ENCODE results near the gene GIPC3. TPM values are rescaled to one million over a fixed set of nuclear protein-coding genes. Genes with fewer than 3 reads are reported as not detected.

GIPC3 gene
- total RNA-seq, 1 donor from 2014 or later: 1.3 TPM

DNA sequence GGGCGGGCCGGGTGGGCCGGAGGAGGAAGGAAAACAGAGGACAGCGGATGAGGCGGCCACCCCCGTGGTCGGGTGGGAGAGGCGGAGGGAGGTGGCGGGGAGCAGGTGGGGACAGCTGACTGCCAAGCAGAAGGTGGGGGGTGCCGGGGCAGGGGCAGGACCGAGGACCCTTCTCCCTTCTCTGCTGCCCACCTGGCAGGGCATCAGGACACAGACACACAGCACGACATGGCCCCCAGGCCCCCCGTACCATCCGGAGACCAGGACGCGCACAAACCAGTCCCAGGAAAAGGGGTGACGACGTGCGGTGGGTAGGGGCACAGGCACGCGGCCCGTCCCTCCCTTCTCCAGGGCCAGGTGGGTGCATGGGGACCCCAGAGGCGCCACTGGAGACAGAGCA, 52.3 kb downstream of the GIPC3 start:
- no peak for DNase-seq (ENCODE audit: low spot score)

DNA sequence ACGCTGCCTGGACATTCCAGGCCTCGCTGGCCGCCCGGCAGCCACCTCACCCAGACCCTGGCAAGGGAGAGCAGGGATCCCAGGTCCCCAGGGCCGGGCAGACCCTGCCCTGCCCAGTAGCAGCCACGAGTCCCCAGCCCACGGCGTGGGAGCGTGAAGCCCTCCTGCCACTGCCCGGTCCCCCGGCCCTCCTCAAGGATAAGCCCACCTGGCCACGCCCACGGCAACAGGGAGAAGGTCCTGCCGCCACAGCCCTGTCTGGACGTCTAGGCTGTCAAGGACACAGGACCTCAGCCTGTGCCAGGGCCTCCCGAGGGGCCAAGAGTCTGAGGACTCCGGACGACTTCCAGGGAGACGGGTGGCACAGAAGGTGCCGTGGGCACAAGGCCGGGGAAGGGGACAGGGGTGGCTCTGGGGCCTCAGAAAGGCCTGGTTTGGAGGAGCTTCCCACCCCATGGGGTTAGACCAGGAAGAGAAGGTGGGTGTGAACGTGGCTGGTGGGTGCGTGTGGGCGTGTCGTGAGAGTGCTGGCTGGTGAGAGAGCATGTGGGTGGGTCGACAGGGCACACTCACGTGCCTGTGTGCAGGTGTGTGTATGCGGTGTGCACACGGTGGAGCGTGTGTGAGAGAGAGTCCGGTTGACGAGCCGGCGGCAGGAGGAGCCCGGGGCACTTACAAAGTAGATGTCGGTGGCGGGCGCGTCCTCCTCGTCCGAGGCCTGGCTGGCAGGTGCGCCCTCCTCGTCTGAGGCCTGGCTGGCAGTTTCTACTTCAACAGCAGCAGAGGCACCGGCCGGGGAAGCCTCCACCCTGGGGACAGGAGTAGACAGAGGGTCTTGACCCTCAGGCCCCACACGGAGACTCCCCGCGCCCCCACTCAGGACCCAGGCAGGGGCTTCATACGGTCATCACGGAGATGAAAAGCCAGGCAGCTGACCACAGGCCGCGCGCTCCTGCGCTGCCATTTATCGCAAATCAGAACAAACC, 53.2 kb downstream of the GIPC3 start:
- no peak for DNase-seq (ENCODE audit: low spot score)

DNA sequence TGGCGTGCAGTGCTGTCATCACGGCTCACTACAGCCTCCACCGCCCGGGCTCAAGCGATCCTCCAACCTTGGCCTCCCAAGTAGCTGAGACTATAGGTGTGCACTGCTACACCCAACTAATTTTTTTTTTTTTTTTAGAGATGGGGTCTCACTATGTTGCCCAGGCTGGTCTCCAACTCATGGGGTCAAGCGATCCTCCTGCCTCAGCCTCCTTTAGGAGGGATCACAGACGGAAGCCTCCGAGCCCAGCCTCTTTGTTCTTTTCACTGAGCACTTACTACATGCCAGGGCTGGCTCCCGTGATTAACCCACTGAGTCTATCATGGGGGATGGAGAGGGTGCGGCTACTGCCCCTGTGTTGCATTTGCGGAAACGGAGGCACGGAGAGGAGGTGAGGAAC, 54.2 kb downstream of the GIPC3 start:
- no peak for DNase-seq (ENCODE audit: low spot score)

DNA sequence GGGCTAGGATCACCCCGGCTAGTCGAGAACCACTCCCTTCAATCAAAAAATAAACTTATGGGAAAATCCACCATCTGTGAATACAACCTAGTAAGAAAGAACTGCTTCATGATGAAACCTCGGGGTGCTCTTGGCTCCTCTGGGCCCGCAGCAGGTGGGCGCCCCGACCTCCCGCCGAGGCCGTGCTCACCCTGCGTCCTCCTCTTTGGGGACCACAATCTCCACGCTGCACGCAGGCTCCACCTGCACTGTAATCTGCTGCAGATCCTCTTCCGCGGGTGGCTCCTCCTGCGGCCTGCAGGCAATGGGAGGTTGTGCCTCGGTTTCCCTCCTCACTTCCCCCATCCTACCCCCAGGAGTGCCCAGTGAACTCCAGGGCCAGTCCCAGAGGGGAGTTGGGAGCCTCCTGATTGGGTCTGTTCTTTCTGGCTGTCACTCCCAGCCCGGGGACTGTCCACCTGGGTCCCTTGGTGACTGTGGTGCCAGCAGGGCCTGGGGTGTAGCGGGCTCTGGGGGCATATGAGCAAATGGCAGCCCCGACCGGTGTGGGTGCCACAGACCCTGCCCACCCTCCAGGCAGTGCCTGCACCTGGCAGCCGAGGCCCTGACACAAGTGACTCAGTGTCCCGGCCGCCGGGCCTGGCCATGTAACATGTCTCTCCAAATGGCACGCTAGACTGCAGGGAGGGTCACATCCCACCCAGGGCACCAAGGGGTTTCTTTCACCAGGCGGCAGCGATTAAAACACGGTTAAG, 56.4 kb downstream of the GIPC3 start:
- DNase-seq (ENCODE audit: low spot score): no peak

DNA sequence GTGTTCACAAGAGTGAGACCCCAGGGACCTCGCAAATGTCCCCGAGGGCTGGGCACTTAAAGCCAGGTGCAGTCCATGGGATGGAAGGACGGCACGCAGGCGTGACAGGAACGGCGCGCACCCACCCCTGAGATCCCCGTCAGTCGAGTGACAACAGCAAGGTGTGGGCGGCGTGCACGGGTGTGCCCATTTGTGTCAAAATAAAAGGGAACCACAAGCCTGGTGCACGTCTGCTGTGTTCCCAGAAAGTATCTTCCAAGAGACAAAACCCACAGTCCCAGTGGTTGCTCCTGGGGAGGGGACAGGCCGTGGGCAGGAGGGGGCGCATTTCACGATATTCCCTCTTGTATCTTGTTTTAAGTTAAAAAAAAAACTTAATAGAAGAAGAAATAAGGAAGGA, 57.0 kb downstream of the GIPC3 start:
- DNase-seq (ENCODE audit: low spot score): no peak

Other genes starting within 250 kb of the GIPC3 start
- 254 TPM for gene NFIC, start 218.9 kb upstream of the GIPC3 start, total RNA-seq
- gene SMIM24, start 105.0 kb upstream of the GIPC3 start, total RNA-seq: 712 TPM
- 3.7 TPM for gene SMIM44, start 102.0 kb upstream of the GIPC3 start, total RNA-seq
- 11.6 TPM for gene DOHH, start 84.8 kb upstream of the GIPC3 start, total RNA-seq
- gene FZR1, start 79.2 kb upstream of the GIPC3 start, total RNA-seq: 84.7 TPM
- gene TEKTIP1, start 46.3 kb upstream of the GIPC3 start, total RNA-seq: 10.3 TPM
- 64.1 TPM for gene MFSD12, start 27.9 kb upstream of the GIPC3 start, total RNA-seq
- gene HMG20B, start 12.5 kb upstream of the GIPC3 start, total RNA-seq: 100 TPM
- gene TBXA2R, start 21.4 kb downstream of the GIPC3 start, total RNA-seq: 4.9 TPM
- gene CACTIN, start 41.3 kb downstream of the GIPC3 start, total RNA-seq: 25.8 TPM
- gene PIP5K1C, start 115.0 kb downstream of the GIPC3 start, total RNA-seq: 72.9 TPM
- gene TJP3, start 122.9 kb downstream of the GIPC3 start, total RNA-seq: 141 TPM
- gene APBA3, start 176.2 kb downstream of the GIPC3 start, total RNA-seq: 32.8 TPM
- 57.5 TPM for gene MRPL54, start 177.2 kb downstream of the GIPC3 start, total RNA-seq
- not detected for gene RAX2, start 186.8 kb downstream of the GIPC3 start, total RNA-seq
- 4.7 TPM for gene MATK, start 200.9 kb downstream of the GIPC3 start, total RNA-seq

Measured in mucosa of gallbladder (tissue), 1 donor.